Endothelial cell of hepatic sinusoid (primary cell): ENCODE results near the gene FBXO31.
"Not testable (repeated sequence)": the region's sequence is repeated elsewhere in the genome, so short reads cannot be mapped to it uniquely, and the experiment has no call there.

Experiments used
- in situ Hi-C: cut with HindIII; loops from 2 replicates; pipeline ENCODE4 v1.10.0; 2017; ENCODE audit warnings: low sequenced_read_pairs

FBXO31 gene

DNA sequence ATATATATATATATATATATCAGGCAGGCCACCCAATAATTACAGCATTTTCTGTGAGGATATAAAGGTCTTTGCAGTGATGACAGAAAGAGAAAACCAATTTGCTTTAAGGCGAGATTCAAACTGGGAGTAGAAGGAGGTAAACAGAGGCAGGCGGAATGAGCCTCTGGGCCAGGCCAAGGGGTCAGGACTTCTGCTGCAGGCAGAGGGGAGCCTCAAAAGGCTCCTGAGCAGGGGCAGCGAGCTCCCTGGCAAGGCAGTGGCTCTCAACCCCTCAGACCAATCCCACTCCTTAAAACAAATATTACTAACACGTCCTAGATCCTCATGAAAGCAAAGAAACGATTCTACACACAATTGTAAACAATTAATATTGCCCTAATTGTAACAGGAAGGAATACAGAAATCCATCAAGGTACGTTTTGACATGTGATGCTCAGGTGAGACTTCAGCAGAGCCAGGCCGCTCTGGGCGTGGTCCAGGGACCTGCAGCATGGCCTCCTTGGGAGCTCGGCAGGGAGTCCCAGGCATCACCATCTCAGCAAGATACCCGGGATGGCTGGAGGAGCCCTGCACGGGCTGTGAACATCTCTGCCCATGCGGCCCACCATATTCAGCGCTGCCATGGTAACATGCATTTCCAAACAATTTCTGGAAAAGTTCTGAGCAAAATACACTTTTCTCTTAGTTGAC, 18.4 kb downstream of the FBXO31 start:
- in situ Hi-C loops, result no loop called here

DNA sequence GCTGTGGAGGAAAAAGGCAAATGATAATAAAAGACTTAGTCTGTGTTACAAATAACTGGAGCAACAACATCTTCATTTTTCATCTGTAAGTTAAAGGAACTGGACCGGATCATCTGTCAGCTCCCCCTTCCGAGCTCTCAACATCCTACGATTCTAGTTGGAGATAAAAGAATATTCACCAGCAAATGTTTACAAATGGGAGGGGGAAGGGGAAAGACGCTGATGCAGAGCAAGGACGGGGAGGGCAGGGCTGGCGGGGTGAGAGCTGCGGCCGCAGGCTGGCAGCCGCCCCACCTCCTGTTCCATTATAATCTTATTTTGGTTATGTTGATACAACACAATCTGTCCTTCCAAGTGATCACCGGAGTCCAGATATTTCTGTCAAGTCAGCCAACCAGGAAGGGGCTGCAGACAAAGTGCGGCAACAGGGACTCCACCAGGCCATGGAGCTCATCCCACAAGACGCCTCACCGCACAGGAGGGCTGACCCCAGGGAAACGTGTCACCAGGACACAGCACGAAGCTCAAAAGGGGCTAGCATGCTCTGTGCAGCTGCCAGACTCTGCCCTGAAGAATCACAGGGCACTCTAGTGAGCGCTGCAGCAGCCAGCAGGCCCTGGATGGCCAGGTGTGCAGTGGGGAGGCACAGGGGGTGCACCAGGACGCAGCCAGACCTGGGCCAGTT, 19.7 kb downstream of the FBXO31 start:
- in situ Hi-C loops, result no loop called here

DNA sequence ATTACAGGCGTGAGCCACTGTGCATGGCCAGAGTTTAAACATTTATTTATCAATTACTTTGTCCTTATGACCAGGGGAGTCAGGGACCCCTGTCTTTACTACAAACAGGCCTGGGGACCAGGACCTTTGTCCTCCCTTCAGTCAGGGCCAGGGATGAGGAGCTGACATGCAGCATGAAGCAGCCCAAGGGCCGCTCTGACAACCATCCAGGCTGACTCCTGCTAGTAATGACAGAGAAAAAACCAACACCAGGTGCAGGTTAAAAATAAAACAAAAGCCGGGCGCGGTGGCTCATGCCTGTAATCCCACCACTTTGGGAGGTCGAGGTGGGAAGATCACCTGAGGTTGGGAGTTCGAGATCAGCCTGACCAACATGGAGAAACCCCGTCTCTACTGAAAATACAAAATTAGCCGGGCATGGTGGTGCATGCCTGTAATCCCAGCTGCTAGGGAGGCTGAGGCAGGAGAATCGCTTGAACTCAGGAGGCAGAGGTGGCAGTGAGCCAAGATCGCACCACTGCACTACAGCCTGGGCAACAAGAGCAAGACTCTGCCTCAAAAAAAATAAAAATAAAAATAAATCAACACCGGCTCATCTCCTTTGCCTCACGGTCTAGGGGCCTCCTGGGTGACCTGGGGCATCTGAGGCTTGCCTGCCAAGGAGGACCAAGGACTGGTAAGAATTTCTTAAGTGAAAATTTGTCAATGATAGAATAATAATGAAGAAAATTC, 20.6 kb downstream of the FBXO31 start:
- in situ Hi-C loops, result not testable (repeated sequence)

DNA sequence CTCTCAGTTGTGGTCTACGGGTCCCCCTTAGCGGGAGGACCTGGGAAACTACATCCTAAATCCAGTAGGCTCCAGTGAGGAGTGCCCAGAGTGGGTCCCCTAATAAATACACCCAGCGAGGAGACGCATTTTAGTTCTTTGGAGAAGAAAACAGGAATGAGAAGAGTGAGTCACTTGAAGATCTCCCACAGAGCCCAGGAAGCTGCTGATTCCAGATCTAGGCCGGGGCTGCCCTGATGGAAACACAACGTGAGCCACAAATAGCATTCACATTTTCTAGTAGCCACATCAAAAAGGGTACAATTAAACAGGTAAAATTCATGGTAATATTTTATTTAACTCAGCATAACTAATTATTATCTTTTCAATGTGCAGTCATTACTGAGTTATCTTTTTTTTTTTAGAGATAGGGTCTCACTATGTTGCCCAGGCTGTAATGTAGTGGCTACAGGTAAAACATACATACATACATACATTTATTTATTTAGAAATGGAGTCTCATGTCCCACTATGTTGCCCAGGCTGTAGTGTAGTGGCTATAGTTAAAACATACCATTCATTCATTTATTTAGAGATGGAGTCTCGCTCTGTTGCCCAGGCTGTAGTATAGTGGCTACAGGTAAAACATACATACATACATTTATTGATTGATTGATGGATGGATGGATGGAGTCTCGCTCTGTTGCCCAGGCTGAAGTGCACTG, 21.5 kb downstream of the FBXO31 start:
- in situ Hi-C loops, result no loop called here

DNA sequence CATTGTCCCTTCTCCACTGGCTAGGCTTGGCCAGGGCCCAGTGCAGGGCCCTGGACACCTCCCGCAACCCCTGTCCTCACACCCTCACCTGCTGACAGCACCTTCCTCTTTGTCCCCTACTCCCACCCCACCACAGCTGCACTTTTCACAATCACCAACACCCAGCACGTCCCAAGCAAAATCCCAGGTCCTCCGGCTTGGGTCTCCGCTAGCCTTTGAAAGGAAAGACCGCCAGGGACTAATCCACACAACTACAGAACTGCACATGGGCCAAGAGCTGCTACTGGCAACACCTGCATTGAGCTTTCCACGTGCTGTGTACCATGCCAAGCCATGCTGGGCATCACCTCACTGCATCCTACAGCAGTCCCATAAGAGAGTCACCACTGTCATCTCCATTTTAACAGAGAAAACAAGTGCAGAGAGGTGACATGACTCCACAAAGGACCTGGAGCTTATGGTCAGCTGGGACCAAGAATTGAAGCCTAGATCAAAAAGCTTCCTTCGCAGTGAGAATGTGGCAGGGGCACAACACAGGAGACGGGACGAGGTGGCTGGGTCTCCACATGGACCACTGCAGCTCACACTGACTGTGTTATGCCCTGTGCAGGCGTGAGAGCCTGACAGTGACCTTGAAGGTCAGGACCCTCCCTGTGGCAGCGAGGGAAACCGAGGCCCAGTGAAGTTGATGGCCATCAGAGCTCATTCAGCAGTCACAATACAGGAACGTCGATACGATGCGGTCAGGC, 22.5 kb downstream of the FBXO31 start:
- in situ Hi-C loops, result no loop called here

DNA sequence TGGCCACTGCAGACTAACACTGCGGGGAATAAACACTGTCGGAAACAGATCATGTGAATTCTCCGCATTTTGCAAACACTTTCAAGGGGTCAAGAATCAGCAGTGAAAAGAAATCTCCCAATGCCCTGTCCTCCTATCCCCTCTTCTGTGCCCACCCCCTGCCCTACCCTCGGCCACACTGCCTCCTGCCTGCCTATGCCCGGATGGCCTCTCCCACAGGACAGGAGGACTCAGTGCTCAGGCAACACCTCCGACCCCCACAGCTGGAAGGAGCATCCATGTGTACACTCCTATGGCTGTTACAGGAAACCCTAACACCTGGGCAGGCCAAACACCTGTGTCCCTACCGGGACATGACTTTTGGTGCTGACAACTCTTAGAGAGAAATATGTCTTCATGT, 24.5 kb downstream of the FBXO31 start:
- in situ Hi-C loops, result loop anchor here (5.0 kb wide), 1 partner anchor 38 kb away; no protein-coding TSS in a partner anchor

DNA sequence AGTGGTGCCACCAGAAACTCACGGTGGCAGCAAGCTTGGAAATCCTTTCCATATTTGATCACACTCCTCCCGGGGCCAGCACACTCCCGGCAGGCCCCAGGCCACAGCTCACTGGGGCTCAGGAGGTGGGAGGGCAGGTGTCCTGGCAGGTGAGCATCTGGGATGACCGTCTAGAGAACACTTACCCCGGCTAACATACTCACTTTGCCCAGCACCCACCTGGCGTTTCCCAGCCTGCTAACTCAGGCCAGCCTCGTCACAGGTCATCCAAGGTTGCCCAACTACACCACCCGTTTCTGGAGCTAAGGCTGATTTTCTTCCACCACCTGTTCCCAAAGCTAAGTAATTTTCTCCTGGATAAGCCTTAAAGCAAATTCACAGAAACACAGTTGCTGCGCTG, 24.9 kb downstream of the FBXO31 start:
- in situ Hi-C loops, result loop anchor here (5.0 kb wide), 1 partner anchor 39 kb away; no protein-coding TSS in a partner anchor

DNA sequence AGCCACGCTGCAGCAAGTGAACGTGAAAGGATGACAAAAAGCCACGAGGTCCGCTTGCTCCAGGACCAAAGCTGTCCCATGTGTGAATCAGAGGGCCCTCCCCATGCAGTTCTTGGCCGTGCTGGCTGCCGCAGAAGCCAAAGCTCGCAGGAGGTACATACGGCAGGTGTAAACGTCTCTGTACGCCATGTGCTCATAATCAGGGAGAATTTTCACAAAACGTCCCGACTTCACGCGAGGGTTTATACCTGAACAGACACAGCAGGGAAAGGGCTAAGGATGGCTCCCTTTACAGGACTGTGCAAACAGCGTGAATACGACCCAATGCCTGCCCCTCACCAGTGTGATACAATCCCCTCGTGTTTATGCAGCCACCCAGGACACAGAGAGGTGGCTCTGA, 25.3 kb downstream of the FBXO31 start:
- in situ Hi-C loops, result loop anchor here (5.0 kb wide), 1 partner anchor 39 kb away; no protein-coding TSS in a partner anchor

DNA sequence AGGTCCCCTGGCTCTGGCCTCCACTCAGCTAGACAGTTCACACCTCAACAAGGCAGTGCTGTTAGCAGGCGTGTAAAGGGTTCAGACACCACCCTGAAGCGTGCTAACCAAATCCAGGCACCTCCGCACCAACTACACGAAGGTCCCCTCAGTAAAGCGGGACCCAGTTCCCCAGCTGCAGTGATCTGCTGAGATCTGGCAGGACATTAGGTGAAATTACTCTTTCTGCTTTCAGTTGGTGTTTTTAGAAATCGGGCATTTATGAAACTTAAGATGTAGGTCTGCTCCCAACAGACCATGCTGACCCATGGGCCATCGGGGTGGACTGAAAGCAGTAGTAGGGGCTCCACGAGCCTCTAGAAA, 27.1 kb downstream of the FBXO31 start:
- in situ Hi-C loops, result loop anchor here (5.0 kb wide), 1 partner anchor 41 kb away; no protein-coding TSS in a partner anchor

DNA sequence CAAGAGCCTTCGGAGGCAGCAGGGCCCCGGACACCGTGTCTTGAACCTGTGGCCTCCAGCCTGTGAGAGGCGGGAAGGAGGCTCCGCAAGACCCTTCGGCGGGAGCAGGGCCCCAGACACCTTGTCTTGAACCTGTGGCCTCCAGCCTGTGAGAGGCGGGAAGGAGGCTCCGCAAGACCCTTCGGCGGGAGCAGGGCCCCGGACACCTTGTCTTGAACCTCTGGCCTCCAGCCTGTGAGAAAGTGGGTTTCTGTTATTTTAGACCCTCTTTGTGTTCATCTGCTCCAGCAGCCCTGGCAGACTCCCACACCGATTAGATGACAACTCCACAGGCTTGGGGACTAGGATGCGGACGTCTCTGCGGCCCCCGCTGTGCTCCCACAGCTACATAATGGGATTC, 30.0 kb downstream of the FBXO31 start:
- in situ Hi-C loops, result no loop called here

DNA sequence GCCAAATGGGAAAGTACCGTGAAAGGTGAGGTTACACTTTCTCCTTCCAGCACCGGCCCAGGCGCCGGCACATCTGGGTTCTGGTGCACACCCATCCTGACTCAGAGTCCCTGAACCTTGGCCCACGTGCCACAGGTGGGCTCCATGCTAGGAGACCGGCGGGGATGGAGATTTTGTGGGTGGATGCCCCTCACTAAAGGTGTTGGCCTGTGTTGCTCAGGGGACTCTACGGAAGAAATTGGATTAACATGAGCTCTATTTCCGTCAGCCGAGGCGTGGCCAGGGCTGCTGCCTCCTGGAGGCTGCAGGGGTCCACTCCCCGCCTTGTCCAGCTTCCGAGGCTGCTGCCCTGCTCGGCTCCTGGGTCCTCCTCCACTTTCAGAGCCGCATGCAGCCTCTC, 30.8 kb downstream of the FBXO31 start:
- in situ Hi-C loops, result no loop called here

DNA sequence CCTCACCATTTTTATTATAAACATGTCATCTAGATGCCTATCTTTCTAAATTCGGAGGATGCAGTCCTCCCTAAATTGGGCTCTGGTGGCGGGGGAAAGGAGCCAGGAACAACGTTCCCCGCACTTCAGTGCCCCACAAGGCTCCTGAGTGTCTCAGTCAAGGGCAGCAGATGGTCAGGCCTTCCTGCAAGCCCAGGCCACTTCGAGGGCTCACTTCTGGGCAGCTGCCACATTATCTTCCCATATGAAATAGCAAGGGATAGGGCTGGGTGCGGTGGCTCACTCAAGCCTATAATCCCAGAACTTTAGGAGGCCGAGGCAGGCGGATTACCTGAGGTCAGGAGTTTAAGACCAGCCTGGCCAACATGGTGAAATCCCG, 32.3 kb downstream of the FBXO31 start:
- in situ Hi-C loops, result no loop called here

DNA sequence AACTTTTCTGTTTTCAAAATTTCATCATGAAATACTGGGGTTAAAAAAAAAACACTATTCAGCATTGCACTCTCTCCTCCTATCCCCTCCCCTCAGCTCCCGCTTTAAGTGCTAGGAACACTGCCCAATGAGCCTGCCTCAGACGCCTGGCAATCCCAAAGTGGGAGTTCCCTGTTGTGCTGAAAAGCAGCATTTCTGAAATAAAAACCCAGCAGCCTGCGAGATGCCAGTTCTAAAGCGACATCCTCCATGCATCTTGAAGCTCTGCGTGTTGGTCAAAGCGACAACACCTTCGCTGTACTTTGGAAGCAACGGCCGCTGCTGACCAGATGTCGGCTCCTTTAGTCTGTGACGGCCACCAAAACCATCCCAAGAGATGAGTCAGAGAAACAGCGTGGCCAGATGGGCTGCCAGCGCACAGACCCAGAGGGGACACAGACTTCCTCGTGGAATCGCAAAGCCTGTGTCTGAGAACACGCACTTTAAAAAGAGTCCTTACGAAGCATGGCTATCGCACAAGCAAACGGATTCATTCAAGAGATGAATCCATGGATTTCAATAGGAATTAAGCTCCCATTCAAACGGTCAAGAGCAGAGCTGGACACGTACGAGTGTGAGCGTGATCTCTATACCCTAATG, 32.8 kb downstream of the FBXO31 start:
- in situ Hi-C loops, result no loop called here

DNA sequence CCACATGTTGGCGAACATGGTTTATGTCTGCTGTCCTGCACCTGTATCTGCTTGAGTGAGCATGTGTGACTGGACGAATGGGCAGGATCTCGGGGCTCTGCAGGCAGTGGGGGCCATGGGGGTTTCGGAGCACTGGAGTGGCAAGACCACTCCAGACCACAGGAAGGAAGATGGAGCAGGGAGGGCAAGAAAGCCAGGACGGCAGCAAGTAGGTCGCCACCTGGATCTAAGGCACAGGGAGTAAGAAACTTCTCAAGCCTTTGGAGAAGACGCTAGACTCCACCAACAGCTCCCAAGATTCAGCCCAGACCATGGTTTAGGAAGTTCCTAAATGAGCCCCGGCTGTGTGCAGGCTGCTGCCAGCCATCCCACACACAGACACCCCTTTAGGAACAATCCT, 33.5 kb downstream of the FBXO31 start:
- in situ Hi-C loops, result no loop called here

DNA sequence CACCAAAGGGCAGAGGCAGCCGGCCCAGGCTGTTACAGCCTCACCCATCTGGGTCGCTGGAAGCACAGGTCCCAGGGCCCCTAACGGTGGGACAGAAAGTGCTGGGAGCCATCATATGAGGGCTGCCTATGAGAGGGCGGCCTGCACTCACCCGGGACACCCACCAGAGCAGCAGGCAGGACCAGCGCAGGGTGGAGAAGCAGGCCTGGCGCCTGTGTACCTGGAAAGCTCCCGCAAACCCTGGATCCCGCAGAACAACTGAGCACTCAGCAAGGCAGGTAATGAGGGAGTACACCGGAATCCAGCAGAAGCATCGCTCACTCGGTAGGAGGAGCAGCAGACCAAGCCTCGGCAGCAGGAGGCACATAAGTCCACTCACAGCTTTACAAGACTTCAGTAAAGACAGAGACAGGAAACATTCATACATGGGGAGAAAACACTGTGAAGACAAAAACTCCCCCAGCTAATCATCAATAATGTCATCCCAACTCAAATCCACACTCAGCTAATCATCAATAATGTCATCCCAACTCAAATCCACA, 34.9 kb downstream of the FBXO31 start:
- in situ Hi-C loops, result no loop called here

DNA sequence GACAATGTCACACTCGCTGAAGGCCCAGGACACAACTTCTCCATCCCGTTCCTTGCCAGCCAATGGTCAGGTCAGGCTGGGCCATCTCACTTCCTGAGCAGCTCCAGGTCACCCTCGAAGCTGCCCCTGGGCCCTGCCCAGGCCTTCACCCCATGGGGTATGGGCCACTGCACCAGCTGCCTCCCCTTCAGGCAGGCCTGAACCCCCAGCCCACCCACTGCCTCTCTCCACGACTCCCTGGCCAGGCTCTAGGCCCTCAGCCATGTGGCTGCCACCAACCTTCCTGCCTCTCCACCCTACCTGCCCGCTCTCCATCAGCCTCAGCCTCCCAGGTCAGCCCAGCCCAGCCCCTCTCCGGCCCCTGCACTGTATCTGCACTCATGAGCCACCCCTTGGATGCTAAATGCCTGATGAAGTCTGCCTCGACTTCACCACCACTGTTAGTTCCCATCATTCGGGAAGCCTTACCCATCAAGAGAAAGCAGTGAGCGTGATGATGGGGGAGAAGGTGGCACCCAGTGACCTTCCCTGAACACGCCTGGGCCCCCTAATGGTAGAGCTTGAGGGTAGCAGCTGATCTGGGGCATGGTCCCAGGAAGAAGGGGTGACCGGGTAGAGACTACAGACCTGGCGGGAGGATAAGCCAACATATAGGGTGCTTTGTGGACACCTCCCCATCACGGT, 35.5 kb downstream of the FBXO31 start:
- in situ Hi-C loops, result no loop called here

DNA sequence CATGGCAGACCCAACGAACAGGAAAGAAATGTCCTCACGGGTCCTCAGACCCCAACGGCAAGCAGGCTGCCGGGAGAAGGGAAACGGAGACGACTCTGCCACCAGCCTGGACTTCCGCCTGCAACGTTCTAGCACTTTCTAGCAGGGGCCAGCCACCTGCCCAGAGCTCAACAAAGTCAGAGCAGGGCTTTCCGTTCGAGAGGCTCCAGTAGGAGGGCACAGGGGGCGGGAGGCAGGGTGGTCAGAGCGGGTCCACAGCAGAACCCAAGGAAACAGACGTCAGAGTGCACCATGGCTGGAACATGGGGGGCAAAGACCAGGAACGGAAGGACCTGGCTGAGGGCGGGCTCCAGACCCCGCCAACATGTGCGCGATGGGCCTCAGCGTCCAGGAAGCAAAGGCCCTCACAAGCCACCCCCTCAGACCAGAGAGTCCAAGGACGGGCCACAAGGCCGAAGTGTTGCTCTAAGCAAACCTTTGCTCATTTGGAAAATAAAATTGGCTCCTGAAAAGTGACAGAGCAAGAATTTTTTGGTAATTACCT, 37.0 kb downstream of the FBXO31 start:
- in situ Hi-C loops, result no loop called here

DNA sequence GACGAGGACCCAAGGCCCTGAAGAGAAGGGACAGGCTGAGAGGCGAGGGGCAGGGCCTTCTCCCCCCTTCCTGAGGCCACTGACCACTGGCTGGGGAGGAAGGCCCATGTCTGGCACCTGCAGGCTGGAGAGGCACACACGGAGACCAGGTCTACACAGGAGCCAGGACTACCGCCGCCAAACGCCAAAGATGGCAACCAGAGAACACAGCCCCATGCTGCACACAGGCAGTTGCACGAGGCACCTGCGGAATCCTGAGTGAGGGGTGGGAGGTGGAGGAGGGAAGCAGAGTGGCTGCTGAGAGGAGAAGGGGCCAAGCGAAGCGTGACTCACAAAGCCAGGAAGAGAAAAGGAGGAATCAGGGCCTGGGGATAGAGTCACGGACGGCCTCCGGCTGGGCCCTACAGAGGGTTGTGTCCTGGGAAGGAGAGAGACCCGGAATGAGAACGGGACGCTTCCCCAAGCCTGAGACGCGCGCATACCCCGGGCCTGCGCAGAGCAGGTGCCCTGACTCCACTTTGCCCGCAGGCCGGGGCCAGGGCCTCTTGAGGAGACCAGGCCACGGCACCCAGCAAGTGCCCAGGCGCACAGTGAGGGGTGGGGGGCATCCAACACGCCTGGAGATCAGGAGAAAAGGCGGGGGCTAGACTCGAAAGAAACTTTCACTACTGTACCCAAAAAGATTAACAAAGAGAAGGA, 37.7 kb downstream of the FBXO31 start:
- in situ Hi-C loops, result no loop called here
